Measurements from ENCODE around the gene KCNMB1. TPM values are rescaled to one million over a fixed set of nuclear protein-coding genes. Genes with fewer than 3 reads are reported as not detected.

The KCNMB1 gene
- total RNA-seq, 4 donors from 2014 or later: 0.22 to 1.8 (median 1.1) TPM

- Histone ChIP-seq H3K36me3 (no peaks in the 10 kb centered on the region), H3K4me3 (no peak overlapping the region), H3K27me3 (no peaks in the 10 kb centered on the region), H3K27ac (no peak overlapping the region), H3K9me3 (no peaks in the 10 kb centered on the region), H3K4me1 (no peaks in the 10 kb centered on the region)
- no peak for DNase-seq (ENCODE audit: low spot score in 2 of 2)
- WGBS, 2 donors: 80 to 100% methylated on average over 1 of the region's 1 CpG
- no peak for TF ChIP-seq CTCF (IDR thresholded peaks at IDR 0.05)
- TF ChIP-seq EP300 (IDR thresholded peaks at IDR 0.05): no peak
These were observed 13.9 kb downstream of the KCNMB1 start for GRCh38 chr5:170375283-170375682.

- Histone ChIP-seq H3K27ac (no peak overlapping the region), H3K4me1 (no peaks in the 10 kb centered on the region), H3K4me3 (no peak overlapping the region), H3K27me3 (no peaks in the 10 kb centered on the region), H3K9me3 (no peaks in the 10 kb centered on the region), H3K36me3 (no peaks in the 10 kb centered on the region)
- no peak for TF ChIP-seq EP300 (IDR thresholded peaks at IDR 0.05)
- no peak for TF ChIP-seq POLR2A (IDR thresholded peaks at IDR 0.05)
- TF ChIP-seq CTCF (IDR thresholded peaks at IDR 0.05): no peak
- WGBS, 2 donors: 72 to 75% methylated on average over 2 of the region's 2 CpGs
- DNase-seq (ENCODE audit: low spot score in 2 of 2): no peak
These were observed 16.2 kb downstream of the KCNMB1 start for GRCh38 chr5:170372971-170373370.

GRCh38 chr5:170368586-170368985 is 20.6 kb downstream of the KCNMB1 start:
- DNase-seq (ENCODE audit: low spot score in 2 of 2): no peak
- Histone ChIP-seq H3K4me1 (no peaks in the 10 kb centered on the region), H3K36me3 (no peaks in the 10 kb centered on the region), H3K4me3 (no peak overlapping the region), H3K9me3 (no peaks in the 10 kb centered on the region), H3K27ac (no peak overlapping the region), H3K27me3 (no peaks in the 10 kb centered on the region)
- TF ChIP-seq EP300 (IDR thresholded peaks at IDR 0.05): no peak
- WGBS, 2 donors: 78 to 87% methylated on average over 5 of the region's 5 CpGs

- Histone ChIP-seq H3K9me3 (no peaks in the 10 kb centered on the region), H3K27me3 (no peaks in the 10 kb centered on the region), H3K27ac (no peak overlapping the region), H3K4me3 (no peak overlapping the region), H3K4me1 (peaks cover 0 to 19% (median 3%) of the 10 kb centered on the region in 4 donors), H3K36me3 (no peaks in the 10 kb centered on the region)
- 87 to 90% methylated on average over 3 of the region's 3 CpGs for WGBS, 2 donors
- DNase-seq (ENCODE audit: low spot score in 2 of 2): no peak
- TF ChIP-seq EP300 (IDR thresholded peaks at IDR 0.05) (no peak), CTCF (IDR thresholded peaks at IDR 0.05) (no peak), POLR2A (IDR thresholded peaks at IDR 0.05) (no peak)
These were observed 22.9 kb downstream of the KCNMB1 start for GRCh38 chr5:170366276-170366675.

GRCh38 chr5:170365831-170366230 is 23.3 kb downstream of the KCNMB1 start:
- WGBS, 2 donors: 83 to 85% methylated on average over 5 of the region's 5 CpGs
- DNase-seq (ENCODE audit: low spot score in 2 of 2): no peak
- Histone ChIP-seq H3K27ac (no peak overlapping the region), H3K36me3 (no peaks in the 10 kb centered on the region), H3K4me1 (peaks cover 0 to 23% (median 3%) of the 10 kb centered on the region in 4 donors), H3K9me3 (no peaks in the 10 kb centered on the region), H3K27me3 (no peaks in the 10 kb centered on the region), H3K4me3 (no peak overlapping the region)
- TF ChIP-seq POLR2A (IDR thresholded peaks at IDR 0.05): no peak
- no peak for TF ChIP-seq CTCF (IDR thresholded peaks at IDR 0.05)
- no peak for TF ChIP-seq EP300 (IDR thresholded peaks at IDR 0.05)

GRCh38 chr5:170365011-170365410 is 24.2 kb downstream of the KCNMB1 start:
- peaks cover 0 to 31% (median 3%) of the 10 kb centered on the region in 4 donors for H3K4me1 ChIP-seq
- DNase-seq (ENCODE audit: low spot score in 2 of 2): no peak
- no peaks in the 10 kb centered on the region for H3K9me3 ChIP-seq
- WGBS, 2 donors: 85 to 88% methylated on average over 8 of the region's 8 CpGs
- TF ChIP-seq EP300 (IDR thresholded peaks at IDR 0.05): no peak
- TF ChIP-seq CTCF (IDR thresholded peaks at IDR 0.05): no peak
- no peak for TF ChIP-seq POLR2A (IDR thresholded peaks at IDR 0.05)
- no peaks in the 10 kb centered on the region for H3K27me3 ChIP-seq
- no peaks in the 10 kb centered on the region for H3K36me3 ChIP-seq
- no peak overlapping the region for H3K27ac ChIP-seq
- no peak overlapping the region for H3K4me3 ChIP-seq
